IMR-90 (cell line): ENCODE data around the gene CES2. TPM values are rescaled to one million over a fixed set of nuclear protein-coding genes. Genes with fewer than 3 reads are reported as not detected.

Experiments
- ATAC-seq: fragments of 200-7000 bp; cut with Tn5 transposase; 2 replicates; pipeline ENCODE4 v1.9.1; 2020; ENCODE audit warnings: low read depth, mild to moderate bottlenecking, moderate library complexity
- BruUV-seq: library from RNA; stranded (reverse); fragments of 400-500 nt; replicated peaks from 2 replicates; lab custom pipeline; 2021; lab: Mats Ljungman, UMichigan
- CTCF ChIA-PET: fragments of 300-600 bp; formaldehyde crosslinking; extraction: SDS; loops from one replicate; lab custom pipeline; 2021; ENCODE audit warnings: antibody characterized with exemption; lab: Yijun Ruan, JAX
- POLR2A ChIA-PET: fragments of 300-600 bp; sonication (Branson Sonifier 250); formaldehyde crosslinking; loops from one replicate; lab custom pipeline; 2022; ENCODE audit warnings: antibody characterized with exemption; ENCODE audit not compliant: unreplicated experiment; lab: Charles Lee
- DNase-seq: peaks from one replicate; pipeline ENCODE4 v3.0.0; 2013
- H2AFZ ChIP-seq: replicated peaks from 2 replicates; pipeline ENCODE3; 2013; ENCODE audit warnings: low read length, mild to moderate bottlenecking; ENCODE audit not compliant: poor library complexity
- H2AK5ac ChIP-seq: 2 replicates; pipeline ENCODE4 v1.6.1; 2013; ENCODE audit warnings: low read depth, low read length, inconsistent platforms
- H2AK9ac ChIP-seq: replicated peaks from 2 replicates; pipeline ENCODE3; 2013; ENCODE audit warnings: mild to moderate bottlenecking, low read depth, low read length, moderate library complexity; ENCODE audit not compliant: poor library complexity
- H2BK120ac ChIP-seq: 2 replicates; pipeline ENCODE4 v1.6.1; 2013; ENCODE audit warnings: low read depth, low read length, inconsistent platforms
- H2BK15ac ChIP-seq: 3 replicates; pipeline ENCODE4 v1.6.1; 2013; ENCODE audit warnings: low read depth, low read length, inconsistent platforms
- H2BK20ac ChIP-seq: 2 replicates; pipeline ENCODE4 v1.6.1; 2013; ENCODE audit warnings: low read depth, mild to moderate bottlenecking, inconsistent platforms, low read length, moderate library complexity
- H2BK5ac ChIP-seq: 2 replicates; pipeline ENCODE4 v1.6.1; 2013; ENCODE audit warnings: mild to moderate bottlenecking, low read depth, low read length, inconsistent platforms; ENCODE audit not compliant: poor library complexity, severe bottlenecking
- H3K14ac ChIP-seq: replicated peaks from 2 replicates; pipeline ENCODE4 v1.6.1; 2013; ENCODE audit warnings: low read depth, low read length, inconsistent platforms
- H3K18ac ChIP-seq: 2 replicates; pipeline ENCODE4 v1.6.1; 2013; ENCODE audit warnings: low read depth, low read length, control low read depth
- H3K23ac ChIP-seq: 2 replicates; pipeline ENCODE4 v1.6.1; 2013; ENCODE audit warnings: low read depth, low read length, inconsistent platforms
- H3K27ac ChIP-seq: 2 replicates; pipeline ENCODE4 v1.5.1; 2013; ENCODE audit warnings: mild to moderate bottlenecking, control low read depth, low read length; ENCODE audit not compliant: insufficient read depth
- H3K27me3 ChIP-seq: 2 replicates; pipeline ENCODE4 v1.6.1; 2013; ENCODE audit warnings: low read length; ENCODE audit not compliant: control insufficient read depth, insufficient read depth
- H3K36me3 ChIP-seq: 2 replicates; pipeline ENCODE4 v1.6.1; 2013; ENCODE audit warnings: low read length, mixed read lengths; ENCODE audit not compliant: control insufficient read depth, insufficient read depth
- H3K4ac ChIP-seq: 2 replicates; pipeline ENCODE4 v1.6.1; 2013; ENCODE audit warnings: low read depth, low read length, inconsistent platforms
- H3K4me1 ChIP-seq: 2 replicates; pipeline ENCODE4 v1.6.1; 2013; ENCODE audit warnings: low read length, mixed read lengths; ENCODE audit not compliant: control insufficient read depth, insufficient read depth
- H3K4me2 ChIP-seq: 2 replicates; pipeline ENCODE4 v1.6.1; 2013; ENCODE audit warnings: low read depth, mild to moderate bottlenecking, control low read depth, low read length, moderate library complexity
- H3K4me3 ChIP-seq: 2 replicates; pipeline ENCODE4 v1.5.1; 2013; ENCODE audit warnings: low read depth, mild to moderate bottlenecking, control low read depth, low read length, moderate library complexity; ENCODE audit not compliant: insufficient read depth
- H3K56ac ChIP-seq: 2 replicates; pipeline ENCODE4 v1.6.1; 2013; ENCODE audit warnings: low read length, inconsistent platforms; ENCODE audit not compliant: insufficient read depth; ENCODE audit errors: extremely low read depth
- H3K79me1 ChIP-seq, 2 experiments: 2 replicates each; pipeline ENCODE4 v1.6.1; 2013; ENCODE audit warnings: low read length in 2 of 2, inconsistent platforms in 1 of 2, low read depth in 1 of 2
- H3K9ac ChIP-seq: 2 replicates; pipeline ENCODE4 v1.6.1; 2013; ENCODE audit warnings: low read depth, low read length, control low read depth
- H3K9me1 ChIP-seq: 2 replicates; pipeline ENCODE4 v1.6.1; 2013; ENCODE audit warnings: low read length, inconsistent platforms; ENCODE audit not compliant: insufficient read depth
- H3K9me3 ChIP-seq: 2 replicates; pipeline ENCODE4 v1.6.1; 2013; ENCODE audit warnings: low read length; ENCODE audit not compliant: control insufficient read depth, insufficient read depth
- H4K20me1 ChIP-seq: 2 replicates; pipeline ENCODE4 v1.6.1; 2013; ENCODE audit warnings: low read length, inconsistent platforms; ENCODE audit not compliant: insufficient read depth
- H4K5ac ChIP-seq: 2 replicates; pipeline ENCODE4 v1.6.1; 2013; ENCODE audit warnings: mild to moderate bottlenecking, low read depth, low read length, control low read depth
- H4K8ac ChIP-seq, 2 experiments: 2 replicates each; pipeline ENCODE4 v1.6.1; 2013; ENCODE audit warnings: low read depth in 2 of 2, low read length in 2 of 2, control low read depth in 1 of 2, inconsistent platforms in 1 of 2
- H4K91ac ChIP-seq: 2 replicates; pipeline ENCODE4 v1.6.1; 2013; ENCODE audit warnings: low read depth, low read length, inconsistent platforms; ENCODE audit not compliant: insufficient read depth
- BHLHE40 ChIP-seq: fragments of 150-350 bp; IDR thresholded peaks from 2 replicates; pipeline ENCODE4 v1.6.1; 2016; ENCODE audit warnings: mild to moderate bottlenecking, low read depth, low read length
- CEBPB ChIP-seq: IDR thresholded peaks from 2 replicates; pipeline ENCODE4 v1.6.1; 2012; ENCODE audit warnings: low read depth, low read length, improper control_type of control experiment
- CHD1 ChIP-seq: IDR thresholded peaks from 2 replicates; pipeline ENCODE4 v1.6.1; 2012; ENCODE audit warnings: low read depth, low read length, improper control_type of control experiment
- FOS ChIP-seq: fragments of 150-350 bp; IDR thresholded peaks from 2 replicates; pipeline ENCODE4 v1.6.1; 2016; ENCODE audit warnings: low read depth, low read length
- MAFK ChIP-seq: IDR thresholded peaks from 2 replicates; pipeline ENCODE4 v1.6.1; 2012; ENCODE audit warnings: low read depth, low read length, improper control_type of control experiment
- MAZ ChIP-seq: IDR thresholded peaks from 2 replicates; pipeline ENCODE4 v1.6.1; 2012; ENCODE audit warnings: low read depth, mild to moderate bottlenecking, low read length, improper control_type of control experiment, moderate library complexity, borderline replicate concordance
- MXI1 ChIP-seq: IDR thresholded peaks from 2 replicates; pipeline ENCODE4 v1.6.1; 2012; ENCODE audit warnings: low read depth, mild to moderate bottlenecking, low read length, moderate library complexity, borderline replicate concordance
- NFE2L2 ChIP-seq: fragments of 150-350 bp; IDR thresholded peaks from 2 replicates; pipeline ENCODE4 v1.6.1; 2016; ENCODE audit warnings: low read depth, mild to moderate bottlenecking, low read length
- POLR2A ChIP-seq: IDR thresholded peaks from 2 replicates; pipeline ENCODE4 v1.6.1; 2012; ENCODE audit warnings: mild to moderate bottlenecking, low read depth, low read length
- RAD21 ChIP-seq: IDR thresholded peaks from 2 replicates; pipeline ENCODE4 v1.6.1; 2012; ENCODE audit warnings: low read length, improper control_type of control experiment
- RCOR1 ChIP-seq: IDR thresholded peaks from 2 replicates; pipeline ENCODE4 v1.6.1; 2012; ENCODE audit warnings: mild to moderate bottlenecking, low read length, improper control_type of control experiment; ENCODE audit not compliant: insufficient replicate concordance
- WGBS, 2 experiments: methylation state at CpG; one replicate each; pipeline versions ENCODE4 v1.1.5 to v1.1.7; 2013; ENCODE audit warnings: missing lambda C conversion rate in 2 of 2; ENCODE audit not compliant: insufficient read length in 1 of 2; ENCODE audit errors: extremely low coverage in 2 of 2; 5-methylcytosine and 5-hydroxymethylcytosine counted together
- dilution Hi-C: fragments of 300-500 bp; cut with HindIII; formaldehyde crosslinking; loops from one replicate; pipeline ENCODE4 v1.14.3; 2018; ENCODE audit warnings: low sequenced_read_pairs; ENCODE audit not compliant: unreplicated experiment
- in situ Hi-C: fragments of 300-500 bp; cut with MboI; formaldehyde crosslinking; loops from 3 replicates; pipeline ENCODE4 v1.14.3; 2019; ENCODE audit warnings: low sequenced_read_pairs, inconsistent platforms, mixed read lengths
- intact Hi-C: fragments of 100-400 bp; cut with micrococcal nuclease; formaldehyde crosslinking; loops from 2 replicates; pipeline ENCODE4 v1.10.0; 2022
- polyA plus RNA-seq, 3 experiments: library from polyadenylated mRNA; depleted of rRNA; stranded (reverse); fragments of >200 nt; gene quantifications; 2 replicates each; pipeline ENCODE4 v1.2.3, GENCODE V29; 2012; ENCODE audit warnings: low replicate concordance in 1 of 3
- total RNA-seq: library from RNA; depleted of rRNA; stranded (reverse); fragments of >200 nt; gene quantifications from 2 replicates; pipeline ENCODE4 v1.2.3, GENCODE V29; 2012
- TF ChIP-seq, protein P1 (sequence below): conservative IDR thresholded peaks from 2 replicates; pipeline ENCODE4 v1.5.1; 2012; ENCODE audit warnings: mild to moderate bottlenecking, low read depth, low read length, improper control_type of control experiment
- TF ChIP-seq, protein P2 (sequence below): fragments of 150-350 bp; IDR thresholded peaks from 2 replicates; pipeline ENCODE4 v1.6.1; 2016; ENCODE audit warnings: low read depth, mild to moderate bottlenecking, low read length, moderate library complexity, borderline replicate concordance

The CES2 gene
- total and polyA plus RNA-seq, 2 of the 4 experiments (the other 2 are of a cell fraction): 15.1 to 23.2 TPM

DNA sequence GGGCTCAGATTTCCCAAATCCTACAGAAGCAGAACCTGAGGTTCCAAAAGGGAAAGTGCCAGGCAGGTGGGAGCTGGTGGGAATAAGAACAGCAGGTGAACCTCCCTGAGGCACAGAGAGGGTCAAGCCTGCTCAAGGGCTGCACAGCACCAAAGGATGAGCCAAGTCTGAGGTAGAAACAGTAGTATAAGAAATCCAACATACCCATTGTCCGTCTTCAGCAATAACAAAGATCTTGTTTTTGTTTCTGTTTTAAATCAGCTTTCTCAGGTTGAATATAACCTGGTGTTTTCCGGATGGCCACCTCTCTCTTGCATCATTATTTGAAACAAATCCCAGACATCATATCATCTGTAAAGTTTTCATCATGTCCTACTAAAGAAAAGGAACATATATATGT is 15.1 kb downstream of the CES2 start:
- no peak overlapping the region for H4K91ac ChIP-seq
- H3K4ac ChIP-seq: no peak overlapping the region
- WGBS, 2 experiments: no CpG with 5 or more reads among the region's 2 CpGs
- no peaks in the 10 kb centered on the region for H3K9me1 ChIP-seq
- no peak overlapping the region for H3K4me2 ChIP-seq
- peaks cover 16% of the 10 kb centered on the region; the same call in 1 of the 2 replicates for H3K27me3 ChIP-seq
- no peak overlapping the region for H3K4me3 ChIP-seq
- ChIA-PET POLR2A (no interaction called here), CTCF (no interaction called here)
- intact Hi-C loops (no loop called here), dilution Hi-C loops (no loop called here), in situ Hi-C loops (no loop called here)
- H4K8ac ChIP-seq: no peak overlapping the region
- no peak overlapping the region for H3K56ac ChIP-seq
- H2BK15ac ChIP-seq: no peak overlapping the region
- no peaks in the 10 kb centered on the region for H4K20me1 ChIP-seq
- H2AK9ac ChIP-seq: no peak overlapping the region
- H3K36me3 ChIP-seq: no peaks in the 10 kb centered on the region
- peaks cover 6% of the 10 kb centered on the region for H3K4me1 ChIP-seq
- H2BK5ac ChIP-seq: no peak overlapping the region
- no peak overlapping the region for H3K14ac ChIP-seq
- no peak overlapping the region for H2BK20ac ChIP-seq
- DNase-seq (no peak), ATAC-seq (no peak)
- no peak overlapping the region for H2AK5ac ChIP-seq
- TF ChIP-seq, protein P1, sequence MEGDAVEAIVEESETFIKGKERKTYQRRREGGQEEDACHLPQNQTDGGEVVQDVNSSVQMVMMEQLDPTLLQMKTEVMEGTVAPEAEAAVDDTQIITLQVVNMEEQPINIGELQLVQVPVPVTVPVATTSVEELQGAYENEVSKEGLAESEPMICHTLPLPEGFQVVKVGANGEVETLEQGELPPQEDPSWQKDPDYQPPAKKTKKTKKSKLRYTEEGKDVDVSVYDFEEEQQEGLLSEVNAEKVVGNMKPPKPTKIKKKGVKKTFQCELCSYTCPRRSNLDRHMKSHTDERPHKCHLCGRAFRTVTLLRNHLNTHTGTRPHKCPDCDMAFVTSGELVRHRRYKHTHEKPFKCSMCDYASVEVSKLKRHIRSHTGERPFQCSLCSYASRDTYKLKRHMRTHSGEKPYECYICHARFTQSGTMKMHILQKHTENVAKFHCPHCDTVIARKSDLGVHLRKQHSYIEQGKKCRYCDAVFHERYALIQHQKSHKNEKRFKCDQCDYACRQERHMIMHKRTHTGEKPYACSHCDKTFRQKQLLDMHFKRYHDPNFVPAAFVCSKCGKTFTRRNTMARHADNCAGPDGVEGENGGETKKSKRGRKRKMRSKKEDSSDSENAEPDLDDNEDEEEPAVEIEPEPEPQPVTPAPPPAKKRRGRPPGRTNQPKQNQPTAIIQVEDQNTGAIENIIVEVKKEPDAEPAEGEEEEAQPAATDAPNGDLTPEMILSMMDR: no peak
- TF ChIP-seq CEBPB (no peak), MAZ (no peak), NFE2L2 (no peak), FOS (no peak), CHD1 (no peak), POLR2A (no peak), RAD21 (no peak), MAFK (no peak), RCOR1 (no peak), BHLHE40 (no peak), MXI1 (no peak)
- TF ChIP-seq, protein P2, sequence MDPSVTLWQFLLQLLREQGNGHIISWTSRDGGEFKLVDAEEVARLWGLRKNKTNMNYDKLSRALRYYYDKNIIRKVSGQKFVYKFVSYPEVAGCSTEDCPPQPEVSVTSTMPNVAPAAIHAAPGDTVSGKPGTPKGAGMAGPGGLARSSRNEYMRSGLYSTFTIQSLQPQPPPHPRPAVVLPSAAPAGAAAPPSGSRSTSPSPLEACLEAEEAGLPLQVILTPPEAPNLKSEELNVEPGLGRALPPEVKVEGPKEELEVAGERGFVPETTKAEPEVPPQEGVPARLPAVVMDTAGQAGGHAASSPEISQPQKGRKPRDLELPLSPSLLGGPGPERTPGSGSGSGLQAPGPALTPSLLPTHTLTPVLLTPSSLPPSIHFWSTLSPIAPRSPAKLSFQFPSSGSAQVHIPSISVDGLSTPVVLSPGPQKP: no peak
- H3K9me3 ChIP-seq: peaks cover 2% of the 10 kb centered on the region; the same call in 1 of the 2 replicates
- H3K9ac ChIP-seq: no peak overlapping the region
- no peak overlapping the region for H2AFZ ChIP-seq
- H3K27ac ChIP-seq: no peak overlapping the region
- H2BK120ac ChIP-seq: no peak overlapping the region
- H4K5ac ChIP-seq: no peak overlapping the region
- no peaks in the 10 kb centered on the region for H3K79me1 ChIP-seq
- H3K18ac ChIP-seq: no peak overlapping the region
- BruUV-seq: no TSS peak
- no peak overlapping the region for H3K23ac ChIP-seq
